HEK293T (cell line): ENCODE results near the gene GAD2.

Experiments used
- CTCF ChIA-PET: fragments of 350-600 bp; formaldehyde crosslinking; extraction: SDS; loops from one replicate; lab custom pipeline; 2021; ENCODE audit warnings: antibody characterized with exemption, inconsistent platforms; lab: Yijun Ruan, JAX
- POLR2A ChIA-PET: fragments of 350-600 bp; formaldehyde crosslinking; extraction: SDS; loops from one replicate; lab custom pipeline; 2020; ENCODE audit warnings: antibody characterized with exemption, inconsistent platforms; lab: Yijun Ruan, JAX
- DNase-seq: peaks from one replicate; pipeline ENCODE4 v3.0.0; 2012; ENCODE audit warnings: mixed read lengths; ENCODE audit errors: extremely low spot score
- ARNT ChIP-seq: fragments of 450-650 bp; IDR thresholded peaks from 2 replicates; pipeline ENCODE4 v1.6.1; 2017; ENCODE audit warnings: mild to moderate bottlenecking
- BHLHE40 ChIP-seq: fragments of 450-650 bp; IDR thresholded peaks from 2 replicates; pipeline ENCODE4 v1.6.1; 2016; ENCODE audit warnings: mild to moderate bottlenecking, moderate library complexity, borderline replicate concordance
- CTBP1 ChIP-seq: fragments of 450-650 bp; IDR thresholded peaks from 2 replicates; pipeline ENCODE4 v1.6.1; 2016; ENCODE audit warnings: borderline replicate concordance
- ELF4 ChIP-seq: fragments of 450-650 bp; IDR thresholded peaks from 2 replicates; pipeline ENCODE4 v1.6.1; 2017; ENCODE audit warnings: antibody characterized with exemption
- FOXA1 ChIP-seq: fragments of 450-650 bp; IDR thresholded peaks from 2 replicates; pipeline ENCODE4 v1.6.1; 2016; ENCODE audit warnings: mild to moderate bottlenecking
- FOXK2 ChIP-seq: fragments of 450-650 bp; IDR thresholded peaks from 2 replicates; pipeline ENCODE4 v1.6.1; 2016; ENCODE audit warnings: mild to moderate bottlenecking
- FOXM1 ChIP-seq: fragments of 450-650 bp; IDR thresholded peaks from 2 replicates; pipeline ENCODE4 v1.6.1; 2017; ENCODE audit warnings: mild to moderate bottlenecking, borderline replicate concordance
- HDGF ChIP-seq: fragments of 450-650 bp; IDR thresholded peaks from 2 replicates; pipeline ENCODE4 v1.6.1; 2017; ENCODE audit warnings: antibody characterized with exemption, borderline replicate concordance
- L3MBTL2 ChIP-seq: fragments of 450-650 bp; conservative IDR thresholded peaks from 2 replicates; pipeline ENCODE4 v1.6.1; 2016; ENCODE audit warnings: mild to moderate bottlenecking
- LEF1 ChIP-seq: fragments of 450-650 bp; IDR thresholded peaks from 2 replicates; pipeline ENCODE4 v1.6.1; 2017; ENCODE audit warnings: mild to moderate bottlenecking, borderline replicate concordance
- NFRKB ChIP-seq: fragments of 450-650 bp; IDR thresholded peaks from 2 replicates; pipeline ENCODE4 v1.6.1; 2016; ENCODE audit warnings: mild to moderate bottlenecking, moderate library complexity
- SP1 ChIP-seq: fragments of 450-650 bp; IDR thresholded peaks from 2 replicates; pipeline ENCODE4 v1.6.1; 2017
- SUZ12 ChIP-seq: fragments of 450-650 bp; IDR thresholded peaks from 2 replicates; pipeline ENCODE4 v1.6.1; 2016; ENCODE audit warnings: mild to moderate bottlenecking
- TARDBP ChIP-seq: fragments of 450-650 bp; IDR thresholded peaks from 2 replicates; pipeline ENCODE4 v1.6.1; 2016
- ZNF384 ChIP-seq: fragments of 450-650 bp; IDR thresholded peaks from 2 replicates; pipeline ENCODE4 v1.6.1; 2016
- TF ChIP-seq, protein P1 (sequence below): fragments of 450-650 bp; IDR thresholded peaks from 2 replicates; pipeline ENCODE4 v1.6.1; 2016

Gene GAD2

DNA sequence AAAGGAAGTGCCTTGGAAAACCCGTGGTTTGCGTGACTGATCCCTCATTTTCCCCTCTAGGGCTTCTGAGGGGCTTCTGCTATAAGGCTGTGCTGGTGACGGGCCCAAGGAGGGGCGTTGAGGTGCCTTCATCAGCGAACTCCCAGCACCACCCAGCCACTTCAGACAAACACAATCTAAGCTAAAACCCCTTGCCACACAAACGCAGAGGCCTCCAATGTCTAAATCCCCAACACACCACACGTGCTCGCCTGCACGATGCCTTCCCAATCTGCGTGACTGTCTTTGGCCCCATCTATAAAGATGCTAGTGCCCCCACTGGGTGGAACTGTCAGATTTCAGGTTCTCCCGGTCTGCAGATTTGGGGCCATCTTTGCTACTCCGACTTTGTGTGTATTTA lies 4.1 kb upstream of the GAD2 start:
- TF ChIP-seq TARDBP = no peak
- CTCF ChIA-PET = no interaction called here
- POLR2A ChIA-PET = no interaction called here
- DNase-seq = no peak

DNA sequence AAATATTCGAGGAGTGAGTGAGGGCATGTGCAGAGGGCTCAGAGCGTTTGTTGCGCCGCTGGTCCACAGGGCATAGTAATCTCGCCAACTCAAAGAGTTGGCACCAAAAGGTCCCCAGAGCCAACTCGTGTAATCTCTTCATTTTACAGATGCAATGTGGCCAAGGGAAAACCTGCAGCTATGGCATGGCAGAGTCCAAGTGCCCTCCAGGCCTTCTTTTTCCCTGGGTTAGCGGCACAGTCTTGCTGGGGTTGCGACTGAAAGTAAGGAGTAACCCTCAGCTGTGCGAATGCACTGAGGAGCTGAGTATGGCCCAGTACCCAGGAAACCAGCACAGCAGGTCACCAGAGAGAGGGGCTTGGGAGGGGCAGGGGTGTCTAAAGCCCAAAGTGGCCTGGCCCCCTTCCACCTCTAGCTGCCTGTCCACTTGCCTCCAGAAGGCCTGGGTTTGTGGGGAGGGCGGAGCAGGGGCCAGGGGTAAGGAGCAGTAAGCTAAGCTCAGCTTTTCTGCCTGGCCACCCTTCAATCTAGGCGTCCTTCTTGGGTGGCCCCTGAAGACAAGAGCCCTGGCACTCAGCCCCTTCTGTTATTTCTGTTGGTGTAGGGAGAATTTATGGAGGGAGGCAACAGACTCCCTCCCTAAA lies 3.3 kb upstream of the GAD2 start:
- CTCF ChIA-PET = no interaction called here
- TF ChIP-seq LEF1 (no peak), HDGF (no peak), CTBP1 (no peak), BHLHE40 (no peak), ZNF384 (no peak), FOXA1 (no peak), SUZ12 (no peak), TARDBP (no peak), NFRKB (no peak), ARNT (no peak), SP1 (no peak), FOXM1 (no peak), L3MBTL2 (no peak), FOXK2 (no peak), ELF4 (no peak)
- TF ChIP-seq, protein P1, sequence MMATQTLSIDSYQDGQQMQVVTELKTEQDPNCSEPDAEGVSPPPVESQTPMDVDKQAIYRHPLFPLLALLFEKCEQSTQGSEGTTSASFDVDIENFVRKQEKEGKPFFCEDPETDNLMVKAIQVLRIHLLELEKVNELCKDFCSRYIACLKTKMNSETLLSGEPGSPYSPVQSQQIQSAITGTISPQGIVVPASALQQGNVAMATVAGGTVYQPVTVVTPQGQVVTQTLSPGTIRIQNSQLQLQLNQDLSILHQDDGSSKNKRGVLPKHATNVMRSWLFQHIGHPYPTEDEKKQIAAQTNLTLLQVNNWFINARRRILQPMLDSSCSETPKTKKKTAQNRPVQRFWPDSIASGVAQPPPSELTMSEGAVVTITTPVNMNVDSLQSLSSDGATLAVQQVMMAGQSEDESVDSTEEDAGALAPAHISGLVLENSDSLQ = no peak
- no peak for DNase-seq
- POLR2A ChIA-PET = no interaction called here

DNA sequence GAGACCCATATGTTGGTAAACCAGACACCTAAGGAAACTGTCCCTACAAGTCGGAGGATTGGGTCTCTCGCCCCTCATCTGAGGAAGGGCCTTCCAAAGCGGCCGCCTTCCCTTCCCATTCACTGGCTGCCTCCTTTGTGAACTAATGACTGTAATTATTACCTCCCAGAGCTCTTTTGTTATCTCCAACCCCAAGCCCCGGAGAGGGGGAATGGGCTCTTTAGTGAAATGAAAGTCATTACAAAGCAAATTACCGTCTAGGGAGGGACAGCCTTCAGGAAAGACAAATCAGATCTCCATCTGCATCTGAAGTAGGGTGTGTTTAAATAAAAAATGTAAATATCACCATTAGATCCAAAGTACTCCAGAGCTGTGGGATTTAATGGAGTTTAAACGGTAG lies 2.6 kb upstream of the GAD2 start:
- ChIA-PET POLR2A (no interaction called here), CTCF (no interaction called here)
- no peak for DNase-seq
- TF ChIP-seq CTBP1 = no peak
- TF ChIP-seq SUZ12 = no peak
- TF ChIP-seq ARNT = no peak
- no peak for TF ChIP-seq FOXM1
- no peak for TF ChIP-seq SP1
- no peak for TF ChIP-seq FOXA1
- TF ChIP-seq ZNF384 = no peak
- no peak for TF ChIP-seq HDGF
- TF ChIP-seq, protein P1 = no peak
- no peak for TF ChIP-seq LEF1
- TF ChIP-seq BHLHE40 = no peak
- no peak for TF ChIP-seq TARDBP
- no peak for TF ChIP-seq L3MBTL2
- no peak for TF ChIP-seq FOXK2
- no peak for TF ChIP-seq ELF4
- no peak for TF ChIP-seq NFRKB

DNA sequence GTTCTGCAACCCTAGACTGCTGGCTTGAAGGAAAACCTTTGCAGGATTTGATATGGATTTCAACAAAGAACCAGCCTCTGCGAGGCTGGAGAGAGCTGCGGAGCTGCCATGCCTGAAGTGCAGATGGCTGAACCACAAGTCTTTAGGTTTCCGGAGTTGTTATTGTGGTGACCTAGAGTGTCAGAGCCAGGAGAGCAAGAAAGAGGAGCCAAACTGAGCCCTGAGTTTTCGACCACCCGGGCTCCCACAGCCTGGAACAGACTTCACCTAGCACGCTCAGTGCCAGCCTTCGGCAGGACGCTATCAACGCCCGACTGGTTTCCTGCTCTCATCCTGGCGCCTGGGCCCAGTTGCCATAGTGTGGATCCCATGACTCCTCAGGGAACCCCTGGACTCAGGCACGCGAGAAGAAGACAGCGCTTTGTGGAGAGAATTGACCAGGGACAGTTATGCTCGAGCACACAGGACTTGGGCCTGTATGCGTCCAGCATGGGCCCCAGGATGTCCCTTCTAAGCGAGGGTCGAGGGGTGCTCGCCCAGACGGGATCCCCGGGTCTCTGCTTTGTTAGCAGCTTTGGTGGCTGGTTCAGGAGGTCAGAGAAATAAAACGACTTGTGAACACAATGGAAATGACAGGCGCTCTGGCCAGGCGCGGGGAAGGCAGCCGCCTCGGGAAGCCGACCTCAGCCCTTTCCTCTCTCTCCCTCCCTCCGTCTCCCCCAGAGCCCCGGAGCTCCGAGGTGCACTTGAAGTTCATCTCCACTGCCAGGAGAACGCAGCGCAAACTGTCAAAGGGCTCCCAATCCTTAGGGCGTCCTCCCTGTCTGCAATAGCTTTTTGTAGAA lies 1.8 kb upstream of the GAD2 start:
- DNase-seq = no peak
- ChIA-PET POLR2A (no interaction called here), CTCF (no interaction called here)
- TF ChIP-seq FOXK2 (no peak), LEF1 (no peak), ZNF384 (no peak), SP1 (no peak), ARNT (no peak), ELF4 (no peak), L3MBTL2 (no peak), BHLHE40 (no peak), FOXM1 (no peak), NFRKB (no peak), CTBP1 (no peak), HDGF (no peak), FOXA1 (no peak), TARDBP (no peak)
- TF ChIP-seq, protein P1 = no peak

DNA sequence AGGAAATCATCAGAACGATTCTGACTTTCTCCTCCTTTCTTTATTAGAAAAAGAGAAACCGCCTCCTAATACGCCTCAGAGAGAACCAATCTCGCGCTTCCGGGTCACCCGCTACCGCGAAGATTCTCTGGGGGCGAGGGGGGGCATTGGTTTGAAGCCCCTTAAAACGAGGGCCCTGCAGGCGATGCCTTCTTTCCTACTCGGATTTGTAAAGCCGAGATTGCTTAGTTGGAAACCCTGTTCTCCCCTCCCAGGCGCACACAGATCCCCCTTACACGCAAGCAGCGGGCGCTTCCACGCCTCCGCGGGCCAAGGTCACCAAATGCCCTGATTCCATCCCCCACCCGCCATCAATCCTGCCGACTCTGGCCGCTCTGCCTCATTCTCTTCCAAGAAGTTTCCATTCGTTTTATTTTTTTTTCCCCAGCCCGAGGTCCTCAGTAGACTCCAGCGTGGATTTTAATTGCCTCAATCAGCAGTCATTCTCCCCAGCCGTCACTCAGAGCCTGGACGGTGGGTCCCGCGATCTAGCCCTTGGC lies 1.1 kb upstream of the GAD2 start:
- no peak for DNase-seq
- ChIA-PET POLR2A (no interaction called here), CTCF (no interaction called here)
- no peak for TF ChIP-seq L3MBTL2
- TF ChIP-seq TARDBP = no peak
- no peak for TF ChIP-seq FOXM1
- TF ChIP-seq ZNF384 = no peak
- no peak for TF ChIP-seq NFRKB
- no peak for TF ChIP-seq FOXK2
- TF ChIP-seq SP1 = no peak
- TF ChIP-seq, protein P1 = no peak
- TF ChIP-seq LEF1 = no peak
- TF ChIP-seq CTBP1 = no peak
- TF ChIP-seq ELF4 = no peak
- no peak for TF ChIP-seq FOXA1
- TF ChIP-seq ARNT = no peak
- TF ChIP-seq SUZ12 = no peak
- no peak for TF ChIP-seq BHLHE40
- TF ChIP-seq HDGF = no peak
